NCI-H128 (cell line): ENCODE results near the gene DLGAP1.
"Not testable (repeated sequence)": the region's sequence is repeated elsewhere in the genome, so short reads cannot be mapped to it uniquely, and the experiment has no call there.

Experiments used
- DNase-seq: peaks from one replicate; lab custom pipeline; 2025; ENCODE audit not compliant: unreplicated experiment; lab: John Stamatoyannopoulos, UW

DLGAP1 gene

GRCh38 chr18:4455113-4455811 is at the start of gene DLGAP1:
Gene DLGAP1 (minus strand): TSS chr18:4455307.
- DNase-seq: peak; percentile 64

GRCh38 chr18:4494703-4495284 is 39.7 kb upstream of the DLGAP1 start:
- DNase-seq: not testable (repeated sequence)

- no peak for DNase-seq
Measured at GRCh38 chr18:4468511-4468910, 13.4 kb upstream of the DLGAP1 start.

- DNase-seq: no peak
Measured at GRCh38 chr18:4454537-4455112, 482 bp downstream of the DLGAP1 start.

- no peak for DNase-seq
Measured at GRCh38 chr18:4453874-4454536, 1.1 kb downstream of the DLGAP1 start.

GRCh38 chr18:4453567-4453873 is 1.6 kb downstream of the DLGAP1 start:
- no peak for DNase-seq

- DNase-seq: no peak
Measured at GRCh38 chr18:4450065-4450658, 4.9 kb downstream of the DLGAP1 start.

GRCh38 chr18:4445902-4446301 is 9.2 kb downstream of the DLGAP1 start:
- DNase-seq: no peak

- DNase-seq: no peak
Measured at GRCh38 chr18:4444306-4444705, 10.8 kb downstream of the DLGAP1 start.

GRCh38 chr18:4441098-4441497 is 14.0 kb downstream of the DLGAP1 start:
- no peak for DNase-seq

- no peak for DNase-seq
Measured at GRCh38 chr18:4438938-4439337, 16.2 kb downstream of the DLGAP1 start.

- no peak for DNase-seq
Measured at GRCh38 chr18:4433717-4434116, 21.4 kb downstream of the DLGAP1 start.

- no peak for DNase-seq
Measured at GRCh38 chr18:4430836-4431235, 24.3 kb downstream of the DLGAP1 start.

- DNase-seq: no peak
Measured at GRCh38 chr18:4417714-4418113, 37.4 kb downstream of the DLGAP1 start.

- no peak for DNase-seq
Measured at GRCh38 chr18:4416976-4417375, 38.1 kb downstream of the DLGAP1 start.

- no peak for DNase-seq
Measured at GRCh38 chr18:4412286-4412685, 42.8 kb downstream of the DLGAP1 start.

- no peak for DNase-seq
Measured at GRCh38 chr18:4406856-4407255, 48.3 kb downstream of the DLGAP1 start.

GRCh38 chr18:4405965-4406364 is 49.1 kb downstream of the DLGAP1 start:
- no peak for DNase-seq

GRCh38 chr18:4403836-4404235 is 51.3 kb downstream of the DLGAP1 start:
- no peak for DNase-seq

GRCh38 chr18:4400911-4401310 is 54.2 kb downstream of the DLGAP1 start:
- no peak for DNase-seq

- no peak for DNase-seq
Measured at GRCh38 chr18:4399929-4400328, 55.2 kb downstream of the DLGAP1 start.

- no peak for DNase-seq
Measured at GRCh38 chr18:4394700-4395099, 60.4 kb downstream of the DLGAP1 start.
